PFSK-1 (cell line): ENCODE results near the gene VEGFC.
A peak's percentile ranks its signal among the peaks of the same experiment; 100 is the strongest.

Experiments
- FOXP2 ChIP-seq: optimal IDR thresholded peaks from 2 replicates; pipeline ENCODE3; 2011; ENCODE audit warnings: borderline replicate concordance, control low read depth, inconsistent platforms; ENCODE audit not compliant: insufficient read depth; ENCODE audit errors: extremely low read length, extremely low read depth
- POLR2AphosphoS5 ChIP-seq: IDR thresholded peaks from 2 replicates; pipeline ENCODE4 v1.6.1; 2012; ENCODE audit warnings: low read depth, mild to moderate bottlenecking, control low read depth, low read length, moderate library complexity
- SIN3A ChIP-seq: IDR thresholded peaks from 2 replicates; pipeline ENCODE4 v1.6.1; 2012; ENCODE audit warnings: mild to moderate bottlenecking, low read length, moderate library complexity, borderline replicate concordance; ENCODE audit not compliant: insufficient read depth
- TAF1 ChIP-seq: IDR thresholded peaks from 2 replicates; pipeline ENCODE4 v1.6.1; 2012; ENCODE audit warnings: low read length, control low read depth, borderline replicate concordance; ENCODE audit not compliant: insufficient read depth
- TF ChIP-seq, protein P1 (sequence below), 2 experiments: IDR thresholded peaks; 2 replicates each; pipeline versions ENCODE4 v1.6.1 to v1.8.0; 2011 to 2012; ENCODE audit warnings: low read depth in 2 of 2, low read length in 2 of 2, control low read depth in 1 of 2, inconsistent platforms in 1 of 2, mild to moderate bottlenecking in 1 of 2, moderate library complexity in 1 of 2; ENCODE audit not compliant: insufficient read depth in 1 of 2

The VEGFC gene

DNA sequence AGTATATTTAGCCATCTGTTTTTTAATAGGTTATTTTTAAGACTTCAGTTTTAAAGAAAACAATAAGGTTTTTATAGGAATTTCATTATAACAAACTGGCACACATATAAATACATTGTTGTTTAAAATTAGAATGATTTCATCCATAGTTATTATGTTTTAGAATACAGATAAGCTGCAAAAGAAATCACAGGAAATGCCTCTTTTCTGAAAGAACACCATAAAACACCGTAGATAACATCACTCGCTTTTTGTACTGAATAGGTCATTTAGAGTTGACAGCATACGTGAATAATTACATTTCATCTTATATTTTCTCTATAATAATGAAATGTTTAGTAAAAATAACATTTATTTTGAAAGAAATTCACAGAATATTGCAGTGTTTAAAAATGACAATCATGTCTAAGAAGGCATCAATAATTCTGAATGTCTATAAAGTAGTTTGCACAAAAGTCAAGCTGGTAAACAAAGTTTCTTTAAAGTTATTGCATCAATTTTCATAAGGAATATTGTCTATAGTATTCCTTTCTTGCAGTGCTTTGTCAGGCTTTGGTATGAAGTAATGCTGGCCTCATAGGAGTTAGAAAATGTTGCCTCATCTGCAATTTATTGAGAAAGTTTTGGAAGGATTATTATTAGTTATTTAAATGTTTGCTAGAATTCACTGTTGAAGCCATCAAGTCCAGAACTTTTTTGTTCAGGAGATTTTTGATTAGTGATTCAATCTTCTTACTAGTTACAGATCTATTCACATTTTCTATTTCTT lies 17.9 kb upstream of the VEGFC start:
- TF ChIP-seq POLR2AphosphoS5 (no peak), FOXP2 (no peak), SIN3A (no peak), TAF1 (no peak)
- TF ChIP-seq, protein P1, sequence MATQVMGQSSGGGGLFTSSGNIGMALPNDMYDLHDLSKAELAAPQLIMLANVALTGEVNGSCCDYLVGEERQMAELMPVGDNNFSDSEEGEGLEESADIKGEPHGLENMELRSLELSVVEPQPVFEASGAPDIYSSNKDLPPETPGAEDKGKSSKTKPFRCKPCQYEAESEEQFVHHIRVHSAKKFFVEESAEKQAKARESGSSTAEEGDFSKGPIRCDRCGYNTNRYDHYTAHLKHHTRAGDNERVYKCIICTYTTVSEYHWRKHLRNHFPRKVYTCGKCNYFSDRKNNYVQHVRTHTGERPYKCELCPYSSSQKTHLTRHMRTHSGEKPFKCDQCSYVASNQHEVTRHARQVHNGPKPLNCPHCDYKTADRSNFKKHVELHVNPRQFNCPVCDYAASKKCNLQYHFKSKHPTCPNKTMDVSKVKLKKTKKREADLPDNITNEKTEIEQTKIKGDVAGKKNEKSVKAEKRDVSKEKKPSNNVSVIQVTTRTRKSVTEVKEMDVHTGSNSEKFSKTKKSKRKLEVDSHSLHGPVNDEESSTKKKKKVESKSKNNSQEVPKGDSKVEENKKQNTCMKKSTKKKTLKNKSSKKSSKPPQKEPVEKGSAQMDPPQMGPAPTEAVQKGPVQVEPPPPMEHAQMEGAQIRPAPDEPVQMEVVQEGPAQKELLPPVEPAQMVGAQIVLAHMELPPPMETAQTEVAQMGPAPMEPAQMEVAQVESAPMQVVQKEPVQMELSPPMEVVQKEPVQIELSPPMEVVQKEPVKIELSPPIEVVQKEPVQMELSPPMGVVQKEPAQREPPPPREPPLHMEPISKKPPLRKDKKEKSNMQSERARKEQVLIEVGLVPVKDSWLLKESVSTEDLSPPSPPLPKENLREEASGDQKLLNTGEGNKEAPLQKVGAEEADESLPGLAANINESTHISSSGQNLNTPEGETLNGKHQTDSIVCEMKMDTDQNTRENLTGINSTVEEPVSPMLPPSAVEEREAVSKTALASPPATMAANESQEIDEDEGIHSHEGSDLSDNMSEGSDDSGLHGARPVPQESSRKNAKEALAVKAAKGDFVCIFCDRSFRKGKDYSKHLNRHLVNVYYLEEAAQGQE (IDR thresholded peaks at IDR 0.05; ENCODE audit: insufficient read depth in 1 of 2, low read depth in 2 of 2, low read length in 2 of 2), result no peak

DNA sequence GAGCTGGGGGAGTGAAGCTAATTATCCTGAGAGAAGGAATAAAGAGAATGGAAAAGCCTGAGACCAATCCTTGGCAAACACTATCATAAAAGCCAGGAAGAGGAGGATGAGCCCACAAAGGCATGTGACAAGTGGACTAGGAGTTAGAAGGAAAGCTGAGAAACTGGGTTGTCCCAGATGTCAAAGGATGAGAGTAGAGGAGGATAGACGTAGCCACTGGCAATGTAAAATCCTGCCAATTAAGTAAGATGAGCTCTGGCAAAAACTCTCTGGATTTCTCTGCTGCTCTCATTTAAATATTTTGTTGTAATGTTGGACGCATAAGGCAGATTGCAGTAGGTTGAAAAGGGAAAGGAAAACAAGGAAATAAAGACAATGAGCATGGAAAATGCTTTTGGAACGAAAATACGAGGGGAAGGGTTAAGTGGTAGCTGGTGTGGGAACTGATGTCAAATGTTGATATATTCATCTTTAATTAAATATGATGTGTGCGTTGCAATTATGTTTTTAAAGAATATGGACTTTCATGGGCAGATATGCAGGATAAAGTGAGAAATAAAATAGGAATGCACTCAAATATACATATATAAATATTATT lies 14.2 kb upstream of the VEGFC start:
- no peak for TF ChIP-seq FOXP2
- TF ChIP-seq, protein P1 (IDR thresholded peaks at IDR 0.05; ENCODE audit: insufficient read depth in 1 of 2, low read depth in 2 of 2, low read length in 2 of 2), result no peak
- no peak for TF ChIP-seq TAF1

DNA sequence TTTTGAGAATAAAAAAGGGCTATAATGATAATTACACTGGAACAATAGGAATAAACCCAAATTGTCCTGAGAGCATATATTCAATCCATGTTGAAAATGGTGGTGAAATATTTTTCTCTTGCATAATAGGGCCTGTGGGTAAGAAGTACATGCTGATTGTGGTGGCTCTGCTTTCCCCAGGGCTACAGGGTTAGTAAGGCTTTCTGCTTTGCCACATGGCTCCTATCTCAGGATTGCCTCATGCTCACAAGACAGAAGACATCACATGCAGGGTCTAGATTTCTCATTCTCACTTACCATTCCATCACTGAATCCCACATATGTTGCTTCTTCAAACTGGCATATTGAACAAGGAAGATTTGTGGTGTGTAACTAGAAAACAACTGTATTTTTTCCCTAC lies 12.4 kb upstream of the VEGFC start:
- TF ChIP-seq FOXP2 (no peak), POLR2AphosphoS5 (no peak), SIN3A (no peak), TAF1 (no peak)
- TF ChIP-seq, protein P1 (IDR thresholded peaks at IDR 0.05; ENCODE audit: insufficient read depth in 1 of 2, low read depth in 2 of 2, low read length in 2 of 2), result no peak

DNA sequence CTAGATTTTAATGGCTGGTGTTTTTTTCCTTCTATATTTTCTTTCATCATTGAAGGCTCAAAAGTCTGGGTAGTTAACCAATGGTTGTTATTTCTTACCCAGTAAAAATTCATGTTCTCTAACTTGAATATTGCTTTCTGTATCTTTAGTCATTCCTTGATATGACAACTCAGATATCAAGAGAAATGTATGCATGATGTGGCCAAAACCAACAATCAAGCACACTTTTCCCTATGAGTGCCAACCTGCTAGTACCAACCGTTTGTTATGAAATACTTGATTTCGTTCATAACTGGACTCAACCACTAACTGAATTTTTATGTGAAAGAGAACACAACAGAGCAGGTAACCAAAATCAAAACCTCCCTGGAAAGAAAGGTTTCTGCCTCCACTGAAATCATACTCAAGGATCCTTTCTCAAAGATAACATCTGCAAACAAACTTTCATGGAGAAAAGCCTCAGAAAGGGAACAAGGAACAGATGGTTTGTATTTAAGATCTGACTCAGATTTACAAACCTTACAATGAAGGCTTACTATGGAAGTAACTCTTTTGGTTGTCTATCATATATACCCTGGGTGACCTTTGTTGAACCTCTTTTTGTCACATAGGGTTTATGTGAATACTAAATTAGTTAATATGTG lies 8.3 kb upstream of the VEGFC start:
- TF ChIP-seq FOXP2 (no peak), POLR2AphosphoS5 (peak; percentile 32; the same call in 1 of the 2 replicates), SIN3A (peak; percentile 72; the same call in 1 of the 2 replicates), TAF1 (no peak)
- TF ChIP-seq, protein P1 (IDR thresholded peaks at IDR 0.05; ENCODE audit: insufficient read depth in 1 of 2, low read depth in 2 of 2, low read length in 2 of 2), result no peak
